Tibial nerve (tissue), 4 donors: Measurements from ENCODE around the gene TRIM52.

ENCODE experiments used
- EP300 ChIP-seq, 2 donors: sonication (generic); formaldehyde crosslinking; IDR thresholded peaks; one replicate each; pipeline ENCODE4 v1.6.1; 2017; ENCODE audit warnings: antibody characterized with exemption in 2 of 2, mild to moderate bottlenecking in 1 of 2
- TF ChIP-seq, protein P1 (sequence below), 5 experiments: fragments of 200-600 bp in 3 of 5; fragments of 450-650 bp in 2 of 5; sonication (generic) in 3 of 5; IDR thresholded peaks; one replicate each; pipeline ENCODE4 v1.5.1; 2016 to 2019; ENCODE audit warnings: antibody characterized with exemption in 5 of 5, mild to moderate bottlenecking in 3 of 5, moderate library complexity in 2 of 5

DNA sequence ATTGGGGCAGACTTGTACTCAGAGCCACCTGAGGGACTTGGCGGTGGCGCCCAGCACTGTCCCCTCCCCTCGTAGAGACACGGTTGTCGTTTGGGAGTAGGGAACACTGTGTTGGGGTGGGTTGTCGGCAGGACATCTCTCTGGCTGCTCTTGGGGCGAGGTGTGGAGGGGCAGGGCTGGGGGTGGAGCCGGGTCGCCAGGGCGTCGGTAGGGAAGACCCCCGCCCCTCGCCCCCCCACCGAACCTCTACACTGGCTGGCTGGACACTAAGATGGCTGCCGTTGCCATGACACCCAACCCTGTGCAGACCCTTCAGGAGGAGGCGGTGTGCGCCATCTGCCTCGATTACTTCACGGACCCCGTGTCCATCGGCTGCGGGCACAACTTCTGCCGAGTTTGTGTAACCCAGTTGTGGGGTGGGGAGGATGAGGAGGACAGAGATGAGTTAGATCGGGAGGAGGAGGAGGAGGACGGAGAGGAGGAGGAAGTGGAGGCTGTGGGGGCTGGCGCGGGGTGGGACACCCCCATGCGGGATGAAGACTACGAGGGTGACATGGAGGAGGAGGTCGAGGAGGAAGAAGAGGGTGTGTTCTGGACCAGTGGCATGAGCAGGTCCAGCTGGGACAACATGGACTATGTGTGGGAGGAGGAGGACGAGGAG is 37.1 kb downstream of the TRIM52 start:
- TF ChIP-seq EP300 (IDR thresholded peaks at IDR 0.05) = no peak
- TF ChIP-seq, protein P1, sequence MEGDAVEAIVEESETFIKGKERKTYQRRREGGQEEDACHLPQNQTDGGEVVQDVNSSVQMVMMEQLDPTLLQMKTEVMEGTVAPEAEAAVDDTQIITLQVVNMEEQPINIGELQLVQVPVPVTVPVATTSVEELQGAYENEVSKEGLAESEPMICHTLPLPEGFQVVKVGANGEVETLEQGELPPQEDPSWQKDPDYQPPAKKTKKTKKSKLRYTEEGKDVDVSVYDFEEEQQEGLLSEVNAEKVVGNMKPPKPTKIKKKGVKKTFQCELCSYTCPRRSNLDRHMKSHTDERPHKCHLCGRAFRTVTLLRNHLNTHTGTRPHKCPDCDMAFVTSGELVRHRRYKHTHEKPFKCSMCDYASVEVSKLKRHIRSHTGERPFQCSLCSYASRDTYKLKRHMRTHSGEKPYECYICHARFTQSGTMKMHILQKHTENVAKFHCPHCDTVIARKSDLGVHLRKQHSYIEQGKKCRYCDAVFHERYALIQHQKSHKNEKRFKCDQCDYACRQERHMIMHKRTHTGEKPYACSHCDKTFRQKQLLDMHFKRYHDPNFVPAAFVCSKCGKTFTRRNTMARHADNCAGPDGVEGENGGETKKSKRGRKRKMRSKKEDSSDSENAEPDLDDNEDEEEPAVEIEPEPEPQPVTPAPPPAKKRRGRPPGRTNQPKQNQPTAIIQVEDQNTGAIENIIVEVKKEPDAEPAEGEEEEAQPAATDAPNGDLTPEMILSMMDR (IDR thresholded peaks at IDR 0.05) = no peak
